Sigmoid colon (tissue), 4 donors: ENCODE measurements around the gene UQCC2.

Experiments used
- EP300 ChIP-seq, 4 donors: sonication (generic); formaldehyde crosslinking; IDR thresholded peaks; one replicate each; pipeline ENCODE4 v1.6.1; 2017; ENCODE audit warnings: antibody characterized with exemption in 4 of 4
- POLR2A ChIP-seq, 2 donors: fragments of 450-650 bp; IDR thresholded peaks; one replicate each; pipeline ENCODE4 v1.6.1; 2016; ENCODE audit warnings: antibody characterized with exemption in 2 of 2, mild to moderate bottlenecking in 2 of 2, moderate library complexity in 2 of 2
- POLR2AphosphoS5 ChIP-seq, 4 donors: sonication (generic); formaldehyde crosslinking; IDR thresholded peaks; one replicate each; pipeline ENCODE4 v1.6.1; 2017; ENCODE audit warnings: antibody characterized with exemption in 4 of 4
- TF ChIP-seq, protein P1 (sequence below), 4 experiments: fragments of 450-650 bp in 3 of 4; fragments of 200-600 bp in 1 of 4; IDR thresholded peaks; one replicate each; pipeline ENCODE4 v1.5.1; 2016 to 2019; ENCODE audit warnings: antibody characterized with exemption in 4 of 4, mild to moderate bottlenecking in 3 of 4, moderate library complexity in 2 of 4

DNA sequence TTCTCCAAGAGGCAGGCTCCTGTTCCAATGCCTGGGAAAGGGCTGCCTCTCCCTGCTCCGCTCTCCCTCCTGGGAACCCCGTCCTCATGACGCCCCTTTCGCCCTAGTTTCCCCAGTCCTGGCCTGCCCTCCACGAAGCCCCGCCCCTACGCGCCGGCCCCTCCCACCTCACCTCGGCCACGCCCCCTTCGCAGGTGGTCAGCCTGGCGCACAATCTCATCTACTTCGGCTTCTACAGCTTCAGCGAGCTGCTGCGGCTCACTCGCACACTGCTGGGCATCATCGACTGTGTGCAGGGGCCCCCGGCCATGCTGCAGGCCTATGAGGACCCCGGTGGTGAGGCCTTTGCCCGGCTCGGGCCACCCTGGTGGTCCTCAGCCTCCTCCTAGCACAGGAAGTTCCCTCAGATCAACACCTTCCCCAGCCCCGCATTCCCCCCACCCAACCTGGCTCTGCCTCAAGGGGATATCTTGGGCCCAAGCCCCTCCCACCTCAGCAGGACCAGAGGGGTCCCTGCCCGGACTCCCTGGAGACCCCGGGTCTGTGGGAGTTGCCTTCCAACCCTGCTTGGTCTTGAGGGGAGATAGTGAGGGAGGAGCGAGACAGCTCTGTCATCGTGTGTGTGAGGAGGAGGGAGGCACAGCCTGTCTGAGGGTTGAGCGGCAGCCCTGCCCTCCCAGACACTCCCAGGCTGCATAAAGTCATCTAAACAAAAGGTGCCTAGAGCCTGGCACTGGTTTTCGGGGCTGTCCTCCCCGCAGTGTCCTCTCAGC lies 40.3 kb downstream of the UQCC2 start:
- TF ChIP-seq, protein P1, sequence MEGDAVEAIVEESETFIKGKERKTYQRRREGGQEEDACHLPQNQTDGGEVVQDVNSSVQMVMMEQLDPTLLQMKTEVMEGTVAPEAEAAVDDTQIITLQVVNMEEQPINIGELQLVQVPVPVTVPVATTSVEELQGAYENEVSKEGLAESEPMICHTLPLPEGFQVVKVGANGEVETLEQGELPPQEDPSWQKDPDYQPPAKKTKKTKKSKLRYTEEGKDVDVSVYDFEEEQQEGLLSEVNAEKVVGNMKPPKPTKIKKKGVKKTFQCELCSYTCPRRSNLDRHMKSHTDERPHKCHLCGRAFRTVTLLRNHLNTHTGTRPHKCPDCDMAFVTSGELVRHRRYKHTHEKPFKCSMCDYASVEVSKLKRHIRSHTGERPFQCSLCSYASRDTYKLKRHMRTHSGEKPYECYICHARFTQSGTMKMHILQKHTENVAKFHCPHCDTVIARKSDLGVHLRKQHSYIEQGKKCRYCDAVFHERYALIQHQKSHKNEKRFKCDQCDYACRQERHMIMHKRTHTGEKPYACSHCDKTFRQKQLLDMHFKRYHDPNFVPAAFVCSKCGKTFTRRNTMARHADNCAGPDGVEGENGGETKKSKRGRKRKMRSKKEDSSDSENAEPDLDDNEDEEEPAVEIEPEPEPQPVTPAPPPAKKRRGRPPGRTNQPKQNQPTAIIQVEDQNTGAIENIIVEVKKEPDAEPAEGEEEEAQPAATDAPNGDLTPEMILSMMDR (IDR thresholded peaks at IDR 0.05), result no peak
- TF ChIP-seq POLR2AphosphoS5 (IDR thresholded peaks at IDR 0.05) (no peak), POLR2A (IDR thresholded peaks at IDR 0.05) (no peak), EP300 (IDR thresholded peaks at IDR 0.05) (no peak)
